MCF 10A (cell line): ENCODE data around the gene PLEKHF1. TPM values are rescaled to one million over a fixed set of nuclear protein-coding genes. Genes with fewer than 3 reads are reported as not detected.

Experiments used
- BruUV-seq: library from RNA; stranded (reverse); fragments of 400-500 nt; replicated peaks from 2 replicates; lab custom pipeline; 2021; lab: Mats Ljungman, UMichigan
- CTCF ChIA-PET: fragments of 300-600 bp; sonication (Branson Sonifier 250); formaldehyde crosslinking; extraction: SDS; loops from one replicate; lab custom pipeline; 2021; ENCODE audit warnings: antibody characterized with exemption, inconsistent platforms; lab: Yijun Ruan, JAX
- POLR2A ChIA-PET: fragments of 300-600, 350-650 bp; sonication (Branson Sonifier 250); formaldehyde crosslinking; extraction: SDS; loops from one replicate; lab custom pipeline; 2020; ENCODE audit warnings: antibody characterized with exemption, inconsistent platforms; lab: Yijun Ruan, JAX
- DNase-seq: peaks from one replicate; pipeline ENCODE4 v3.0.0-alpha.2; 2018; ENCODE audit not compliant: unreplicated experiment
- H3K27ac Mint-ChIP-seq: one replicate; pipeline ENCODE4 v1.8.0; 2022; ENCODE audit warnings: mild to moderate bottlenecking, low read depth, mixed read lengths; ENCODE audit not compliant: unreplicated experiment
- H3K27me3 Mint-ChIP-seq: one replicate; pipeline ENCODE4 v1.8.0; 2022; ENCODE audit warnings: mixed read lengths; ENCODE audit not compliant: insufficient read depth, unreplicated experiment
- H3K36me3 Mint-ChIP-seq: one replicate; pipeline ENCODE4 v1.8.0; 2022; ENCODE audit warnings: mild to moderate bottlenecking, moderate library complexity, mixed read lengths; ENCODE audit not compliant: insufficient read depth, unreplicated experiment
- H3K4me1 Mint-ChIP-seq: one replicate; pipeline ENCODE4 v1.8.0; 2022; ENCODE audit warnings: mixed read lengths; ENCODE audit not compliant: insufficient read depth, unreplicated experiment
- H3K4me3 Mint-ChIP-seq: one replicate; pipeline ENCODE4 v1.8.0; 2022; ENCODE audit warnings: mild to moderate bottlenecking, moderate library complexity, mixed read lengths; ENCODE audit not compliant: unreplicated experiment
- H3K9me3 Mint-ChIP-seq: one replicate; pipeline ENCODE4 v1.8.0; 2022; ENCODE audit warnings: mixed read lengths; ENCODE audit not compliant: unreplicated experiment
- intact Hi-C: fragments of 100-400 bp; cut with micrococcal nuclease; formaldehyde crosslinking; loops from 2 replicates; pipeline ENCODE4 v1.14.1; 2022
- total RNA-seq: library from RNA; stranded (reverse); gene quantifications from 2 replicates; pipeline ENCODE4 v1.2.3, GENCODE V29; 2022
- TF ChIP-seq, protein P1 (sequence below): fragments of 200-600 bp; IDR thresholded peaks from one replicate; pipeline ENCODE4 v1.8.0; 2022; ENCODE audit warnings: antibody characterized with exemption, mild to moderate bottlenecking; ENCODE audit not compliant: unreplicated experiment

Gene PLEKHF1
- total RNA-seq, 1 experiment from 2014 or later: 2.9 TPM

GRCh38 chr19:29622166-29623070 lies 42.8 kb upstream of the PLEKHF1 start:
- Mint-ChIP-seq H3K36me3 (no peaks in the 10 kb centered on the region), H3K4me3 (no peak overlapping the region), H3K9me3 (no peaks in the 10 kb centered on the region), H3K27ac (no peak overlapping the region), H3K4me1 (no peaks in the 10 kb centered on the region), H3K27me3 (peaks cover 21% of the 10 kb centered on the region)
- POLR2A ChIA-PET: interaction anchor here (0.6 to 0.7 kb wide), 2 partner anchors 93 to 149 kb away, joined by 3 read pairs; partner anchors contain the start of gene C19orf12
- BruUV-seq: no TSS peak
- CTCF ChIA-PET: interaction anchor here (0.6 to 12.1 kb wide), 3 partner anchors 13 to 94 kb away, joined by 3 to 104 read pairs (median 7); partner anchors contain the start of gene POP4
- DNase-seq: no peak
- intact Hi-C loops: no loop called here
- TF ChIP-seq, protein P1, sequence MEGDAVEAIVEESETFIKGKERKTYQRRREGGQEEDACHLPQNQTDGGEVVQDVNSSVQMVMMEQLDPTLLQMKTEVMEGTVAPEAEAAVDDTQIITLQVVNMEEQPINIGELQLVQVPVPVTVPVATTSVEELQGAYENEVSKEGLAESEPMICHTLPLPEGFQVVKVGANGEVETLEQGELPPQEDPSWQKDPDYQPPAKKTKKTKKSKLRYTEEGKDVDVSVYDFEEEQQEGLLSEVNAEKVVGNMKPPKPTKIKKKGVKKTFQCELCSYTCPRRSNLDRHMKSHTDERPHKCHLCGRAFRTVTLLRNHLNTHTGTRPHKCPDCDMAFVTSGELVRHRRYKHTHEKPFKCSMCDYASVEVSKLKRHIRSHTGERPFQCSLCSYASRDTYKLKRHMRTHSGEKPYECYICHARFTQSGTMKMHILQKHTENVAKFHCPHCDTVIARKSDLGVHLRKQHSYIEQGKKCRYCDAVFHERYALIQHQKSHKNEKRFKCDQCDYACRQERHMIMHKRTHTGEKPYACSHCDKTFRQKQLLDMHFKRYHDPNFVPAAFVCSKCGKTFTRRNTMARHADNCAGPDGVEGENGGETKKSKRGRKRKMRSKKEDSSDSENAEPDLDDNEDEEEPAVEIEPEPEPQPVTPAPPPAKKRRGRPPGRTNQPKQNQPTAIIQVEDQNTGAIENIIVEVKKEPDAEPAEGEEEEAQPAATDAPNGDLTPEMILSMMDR: no peak

DNA sequence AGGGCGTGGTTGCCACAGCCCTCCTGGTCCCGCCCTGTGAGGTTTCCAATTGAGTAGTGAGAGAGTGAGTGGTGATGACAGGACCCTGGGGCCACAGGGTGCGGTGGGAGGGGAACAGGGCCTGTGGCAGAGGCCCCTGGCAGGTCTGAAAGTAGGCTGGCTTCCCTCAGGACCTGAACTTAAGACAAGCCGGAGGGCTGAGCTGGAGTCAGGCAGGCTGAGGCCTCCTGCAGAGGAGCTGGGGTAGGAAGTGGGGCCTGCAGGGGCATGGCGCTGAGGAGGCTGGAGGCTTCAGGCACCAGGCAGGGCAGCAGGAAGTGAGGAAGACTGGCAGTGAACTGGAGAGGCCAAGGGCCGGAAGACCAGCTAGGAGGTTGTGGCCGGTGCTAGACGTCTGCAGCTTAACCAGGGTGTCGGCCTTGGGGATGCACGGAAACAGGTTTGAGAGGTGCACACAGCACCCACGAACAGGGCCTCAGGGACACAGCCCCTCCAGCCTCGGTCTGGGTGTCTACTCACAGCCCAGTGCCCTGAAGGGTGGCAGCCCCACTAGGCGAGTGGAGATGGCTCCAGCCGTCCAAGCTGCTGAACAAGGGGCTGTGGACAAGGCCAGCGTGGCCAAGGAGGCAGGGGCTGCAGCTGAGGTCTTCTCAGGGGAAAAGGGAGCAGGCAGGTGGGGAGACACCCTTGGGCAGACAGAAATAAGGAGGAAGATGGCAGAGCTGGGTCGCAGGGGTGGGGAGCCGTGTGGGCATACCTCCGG lies 41.4 kb upstream of the PLEKHF1 start:
- no peak for DNase-seq
- ChIA-PET CTCF (interaction anchor here (0.6 to 12.1 kb wide), 6 partner anchors 11 to 522 kb away, joined by 3 to 104 read pairs (median 5); partner anchors contain the start of gene POP4), POLR2A (no interaction called here)
- intact Hi-C loops: no loop called here
- Mint-ChIP-seq H3K4me1 (no peaks in the 10 kb centered on the region), H3K27ac (no peak overlapping the region), H3K9me3 (no peaks in the 10 kb centered on the region), H3K4me3 (no peak overlapping the region), H3K36me3 (no peaks in the 10 kb centered on the region), H3K27me3 (peaks cover 21% of the 10 kb centered on the region)
- TF ChIP-seq, protein P1: no peak
- BruUV-seq: no TSS peak

- H3K27me3 Mint-ChIP-seq: peaks cover 21% of the 10 kb centered on the region
- no peaks in the 10 kb centered on the region for H3K9me3 Mint-ChIP-seq
- no peak overlapping the region for H3K4me3 Mint-ChIP-seq
- intact Hi-C loops: no loop called here
- H3K36me3 Mint-ChIP-seq: no peaks in the 10 kb centered on the region
- TF ChIP-seq, protein P1: no peak
- ChIA-PET CTCF (interaction anchor here (0.6 to 12.1 kb wide), 6 partner anchors 10 to 521 kb away, joined by 3 to 104 read pairs (median 5); partner anchors contain the start of gene POP4), POLR2A (interaction anchor here (0.6 kb wide), 1 partner anchor 415 kb away, joined by 5 read pairs; no protein-coding TSS in a partner anchor)
- DNase-seq: no peak
- BruUV-seq: no TSS peak
- H3K27ac Mint-ChIP-seq: no peak overlapping the region
- no peaks in the 10 kb centered on the region for H3K4me1 Mint-ChIP-seq
Measured at GRCh38 chr19:29624489-29625185, 40.6 kb upstream of the PLEKHF1 start.
